ENCODE measurements around the gene U2SURP.

The U2SURP gene

GRCh38 chr3:142968319-142969025 lies 32.9 kb upstream of the U2SURP start:
- Histone ChIP-seq H3K9me3 (ENCODE audit: control insufficient read depth, low read length) (no peaks in the 10 kb centered on the region), H3K27ac (no peak overlapping the region)

GRCh38 chr3:142971431-142971830 lies 29.9 kb upstream of the U2SURP start:
- no peaks in the 10 kb centered on the region for H3K27me3 ChIP-seq (ENCODE audit: control insufficient read depth, insufficient read depth, low read length)
- peaks cover under 1% of the 10 kb centered on the region for H3K4me1 ChIP-seq
- TF ChIP-seq CTCF (IDR thresholded peaks at IDR 0.05), result no peak
- no peaks in the 10 kb centered on the region for H3K36me3 ChIP-seq (ENCODE audit: control insufficient read depth, insufficient read depth, low read length)
- H2AFZ ChIP-seq, result no peak overlapping the region
- no peaks in the 10 kb centered on the region for H3K79me2 ChIP-seq
- no peak overlapping the region for H3K4me2 ChIP-seq (ENCODE audit: low read length)
- no peak overlapping the region for H3K4me3 ChIP-seq (ENCODE audit: low read depth, low read length)
- H3K9me3 ChIP-seq (ENCODE audit: control insufficient read depth, low read length), result no peaks in the 10 kb centered on the region
- H3K27ac ChIP-seq, result no peak overlapping the region
- no peak overlapping the region for H3K9ac ChIP-seq

More at GRCh38 chr3:142968319-142969025, 32.9 kb upstream of the U2SURP start:
- H3K4me2 ChIP-seq (ENCODE audit: low read length), result no peak overlapping the region
- no peaks in the 10 kb centered on the region for H3K36me3 ChIP-seq (ENCODE audit: control insufficient read depth, insufficient read depth, low read length)
- H3K4me1 ChIP-seq, result no peaks in the 10 kb centered on the region
- H3K27me3 ChIP-seq (ENCODE audit: control insufficient read depth, insufficient read depth, low read length), result no peaks in the 10 kb centered on the region
- H3K79me2 ChIP-seq, result no peaks in the 10 kb centered on the region
- H3K9ac ChIP-seq, result no peak overlapping the region
- no peak for TF ChIP-seq CTCF (IDR thresholded peaks at IDR 0.05)
- no peak overlapping the region for H3K4me3 ChIP-seq (ENCODE audit: low read depth, low read length)
- no peak overlapping the region for H2AFZ ChIP-seq

GRCh38 chr3:142972092-142972753 lies 29.1 kb upstream of the U2SURP start:
- no peak overlapping the region for H3K4me2 ChIP-seq (ENCODE audit: low read length)
- H3K9ac ChIP-seq, result no peak overlapping the region
- H3K27me3 ChIP-seq (ENCODE audit: control insufficient read depth, insufficient read depth, low read length), result no peaks in the 10 kb centered on the region
- H3K36me3 ChIP-seq (ENCODE audit: control insufficient read depth, insufficient read depth, low read length), result no peaks in the 10 kb centered on the region
- H3K27ac ChIP-seq, result no peak overlapping the region
- no peaks in the 10 kb centered on the region for H3K9me3 ChIP-seq (ENCODE audit: control insufficient read depth, low read length)
- H3K79me2 ChIP-seq, result no peaks in the 10 kb centered on the region
- TF ChIP-seq CTCF (IDR thresholded peaks at IDR 0.05), result no peak
- H3K4me1 ChIP-seq, result peaks cover 7% of the 10 kb centered on the region
- H2AFZ ChIP-seq, result no peak overlapping the region
- H3K4me3 ChIP-seq (ENCODE audit: low read depth, low read length), result no peak overlapping the region

- no peaks in the 10 kb centered on the region for H3K36me3 ChIP-seq (ENCODE audit: control insufficient read depth, insufficient read depth, low read length)
- TF ChIP-seq CTCF (IDR thresholded peaks at IDR 0.05), result no peak
- no peaks in the 10 kb centered on the region for H3K79me2 ChIP-seq
- H3K4me3 ChIP-seq (ENCODE audit: low read depth, low read length), result no peak overlapping the region
- peaks cover 7% of the 10 kb centered on the region for H3K4me1 ChIP-seq
- H2AFZ ChIP-seq, result no peak overlapping the region
- H3K27me3 ChIP-seq (ENCODE audit: control insufficient read depth, insufficient read depth, low read length), result no peaks in the 10 kb centered on the region
- no peaks in the 10 kb centered on the region for H3K9me3 ChIP-seq (ENCODE audit: control insufficient read depth, low read length)
- no peak overlapping the region for H3K9ac ChIP-seq
- no peak overlapping the region for H3K4me2 ChIP-seq (ENCODE audit: low read length)
- no peak overlapping the region for H3K27ac ChIP-seq
Measured at GRCh38 chr3:142973217-142974009, 28.0 kb upstream of the U2SURP start.

All from parathyroid adenoma (tissue), 2 donors.